HG03066 (cell line): ENCODE results near the gene CECR2.

Experiments used
- ATAC-seq: cut with Tn5 transposase; IDR thresholded peaks from one replicate; pipeline ENCODE4 v1.9.1; 2021; ENCODE audit warnings: low read depth; ENCODE audit not compliant: unreplicated experiment

The CECR2 gene

GRCh38 chr22:17369439-17370025, at the start of gene CECR2:
Gene CECR2 (plus strand): TSS chr22:17369460. CDS start chr22:17369784, 324 bp downstream.
- ATAC-seq = no peak

DNA sequence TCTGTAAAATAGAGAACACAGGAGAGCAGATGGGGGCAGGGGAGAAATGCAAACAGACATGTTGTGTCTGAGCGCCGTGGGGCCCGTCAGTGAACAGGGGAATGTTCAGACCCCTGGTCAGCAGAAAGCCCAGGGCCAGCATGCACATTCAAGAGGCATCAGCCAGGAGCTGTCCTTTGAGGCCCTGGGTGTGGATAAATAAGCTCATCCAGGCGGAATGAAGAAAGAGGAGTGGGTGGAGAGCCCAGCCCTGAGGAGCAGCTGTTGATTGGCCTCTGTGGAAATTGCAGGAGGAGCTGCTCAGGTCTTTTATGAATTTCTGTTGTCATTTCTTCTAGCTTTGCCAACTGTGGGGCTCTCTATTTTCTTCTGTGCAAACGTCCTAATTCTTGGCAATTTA, 49.7 kb upstream of the CECR2 start:
- ATAC-seq = no peak

- no peak for ATAC-seq
These were observed 46.7 kb upstream of the CECR2 start for GRCh38 chr22:17322511-17322910.

DNA sequence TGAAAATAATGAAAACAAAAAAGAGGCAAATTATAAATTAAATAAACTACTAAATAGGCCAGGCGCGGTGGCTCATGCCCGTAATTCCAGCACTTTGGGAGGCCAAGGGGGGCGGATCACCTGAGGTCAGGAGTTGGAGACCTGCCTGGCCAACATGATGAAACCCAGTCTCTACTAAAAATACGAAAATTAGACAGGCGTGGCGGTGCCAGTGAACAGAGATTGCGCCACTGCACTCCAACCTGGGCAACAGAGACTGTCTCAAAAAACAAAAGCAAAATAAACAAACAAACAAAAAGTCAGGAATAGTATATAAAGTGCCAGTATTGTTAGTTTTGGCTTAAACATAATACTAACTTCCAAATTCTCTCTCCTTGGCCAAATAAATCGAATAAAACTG, 37.6 kb upstream of the CECR2 start:
- no peak for ATAC-seq

- no peak for ATAC-seq
These were observed 37.0 kb upstream of the CECR2 start for GRCh38 chr22:17332109-17332800.

- ATAC-seq = no peak
These were observed 35.2 kb upstream of the CECR2 start for GRCh38 chr22:17334059-17334458.

- no peak for ATAC-seq
These were observed 34.3 kb upstream of the CECR2 start for GRCh38 chr22:17334983-17335382.

GRCh38 chr22:17336061-17336460, 33.2 kb upstream of the CECR2 start:
- no peak for ATAC-seq

DNA sequence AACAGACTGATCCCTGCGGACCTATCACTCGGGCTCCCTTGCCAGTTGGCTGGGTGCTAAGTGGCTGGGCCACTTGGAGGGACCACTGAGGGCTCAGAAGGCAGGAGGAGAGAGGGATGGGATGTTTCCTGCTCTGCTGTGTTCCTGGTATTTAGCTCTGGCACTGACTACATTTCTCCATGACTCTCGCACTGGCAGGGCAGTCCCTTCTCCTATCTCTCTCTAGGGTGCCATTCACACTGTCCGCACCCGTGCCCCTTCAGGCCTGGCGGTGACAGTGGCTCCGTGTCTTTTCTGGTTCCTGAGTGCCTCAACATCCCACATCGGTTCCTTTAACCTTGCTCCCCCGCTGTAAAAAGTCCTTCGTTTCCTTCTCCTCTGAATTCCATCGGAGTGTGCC, 31.6 kb upstream of the CECR2 start:
- ATAC-seq = no peak

GRCh38 chr22:17339095-17339693, 30.1 kb upstream of the CECR2 start:
- no peak for ATAC-seq

- ATAC-seq = no peak
These were observed 26.9 kb upstream of the CECR2 start for GRCh38 chr22:17342361-17342760.

- ATAC-seq = no peak
These were observed 25.5 kb upstream of the CECR2 start for GRCh38 chr22:17343766-17344165.

- ATAC-seq = no peak
These were observed 22.7 kb upstream of the CECR2 start for GRCh38 chr22:17346578-17346977.

DNA sequence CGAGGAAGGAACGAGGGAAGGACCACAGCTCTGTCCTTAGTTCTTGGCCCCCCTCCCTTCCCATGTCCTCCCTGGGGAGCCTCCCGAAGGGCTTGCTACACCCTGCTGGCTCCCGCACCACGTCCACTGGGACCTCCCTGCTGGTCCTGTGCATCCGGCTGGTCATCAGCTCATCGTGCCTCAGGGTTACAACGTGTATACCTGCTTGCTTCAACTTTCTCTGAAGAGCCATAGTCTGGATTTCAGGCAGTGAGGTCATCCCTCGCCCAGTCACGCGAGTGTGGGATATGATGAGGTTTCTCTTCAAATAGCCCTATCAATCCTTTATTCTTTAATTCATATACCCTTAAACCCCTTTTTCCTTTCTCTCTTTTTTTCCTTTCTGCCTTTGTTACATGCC, 21.5 kb upstream of the CECR2 start:
- ATAC-seq = no peak

GRCh38 chr22:17348464-17349103, 20.7 kb upstream of the CECR2 start:
- ATAC-seq = no peak

GRCh38 chr22:17349172-17349571, 20.1 kb upstream of the CECR2 start:
- no peak for ATAC-seq

DNA sequence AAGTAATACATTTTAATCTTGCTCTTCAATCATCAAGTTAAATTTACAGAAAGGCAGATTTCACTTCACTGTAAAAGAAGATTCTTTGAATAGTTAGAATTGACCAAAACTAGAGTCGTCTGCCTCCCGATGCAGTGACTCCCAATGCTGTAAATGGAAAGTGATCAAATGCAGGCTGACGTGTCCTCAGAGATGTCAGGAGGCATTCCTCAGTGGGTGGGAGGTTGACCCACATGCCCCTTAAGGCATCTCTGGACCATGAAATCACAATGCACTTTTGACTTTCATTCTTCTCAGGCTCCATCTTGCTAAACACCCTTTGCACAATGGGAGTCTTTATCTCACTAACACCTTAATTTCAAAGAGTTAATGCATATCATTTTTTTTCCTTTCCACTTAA, 19.0 kb upstream of the CECR2 start:
- no peak for ATAC-seq

DNA sequence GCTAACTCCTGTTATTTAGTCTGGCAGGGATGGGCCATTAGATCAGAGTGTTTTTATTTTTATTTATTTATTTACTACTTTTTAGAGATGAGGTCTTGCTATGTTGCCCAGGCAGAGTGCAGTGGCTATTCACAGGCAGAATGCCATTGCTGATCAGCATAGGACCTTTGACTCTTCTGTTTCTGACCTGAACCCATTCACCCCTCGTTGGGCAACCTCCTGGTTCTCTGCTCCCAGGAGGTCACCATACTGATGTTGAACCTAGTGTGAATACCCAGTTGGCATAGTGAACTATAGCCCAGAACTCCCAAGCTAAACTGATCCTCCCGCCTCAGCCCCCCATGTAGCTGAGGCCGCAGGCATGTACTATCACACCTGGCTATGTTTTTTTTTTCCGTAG, 16.5 kb upstream of the CECR2 start:
- ATAC-seq = no peak

DNA sequence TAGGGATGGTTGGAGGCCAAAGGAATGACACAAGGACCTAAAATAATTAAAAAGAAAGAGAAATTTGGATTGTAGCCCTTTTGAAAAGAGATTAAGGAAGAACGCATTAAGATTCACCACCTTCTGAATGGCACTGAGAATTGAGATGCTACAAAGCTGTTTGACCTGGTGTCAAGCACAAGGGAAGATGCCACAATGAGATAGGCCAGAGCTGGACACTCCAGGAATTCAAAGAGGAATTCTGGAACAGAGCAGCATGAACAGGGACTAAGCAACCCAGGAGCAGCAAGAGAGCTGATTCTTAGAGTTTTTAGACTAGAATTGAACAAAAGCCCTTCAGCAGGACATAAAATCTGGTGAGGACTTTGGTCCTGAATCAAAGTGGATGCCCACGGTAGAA, 11.6 kb upstream of the CECR2 start:
- ATAC-seq = no peak

DNA sequence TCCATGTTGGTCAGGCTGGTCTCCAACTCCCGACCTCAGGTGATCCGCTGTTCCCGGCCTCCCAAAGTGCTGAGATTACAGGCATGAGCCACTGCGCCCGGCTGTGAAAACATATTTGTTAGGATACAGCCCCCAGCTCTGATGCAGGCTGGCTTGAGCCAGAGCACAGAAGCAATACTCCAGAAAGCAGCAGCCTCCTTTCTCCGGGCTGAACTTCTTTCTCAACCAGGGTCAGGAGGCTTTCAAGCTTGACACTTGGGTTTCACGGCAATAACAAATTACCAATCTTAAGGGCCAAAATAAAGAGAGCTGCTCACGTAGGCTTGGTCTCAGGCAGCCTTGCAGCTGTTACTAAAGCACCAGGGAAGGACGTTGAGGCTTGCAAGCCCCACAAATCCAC, 10.8 kb upstream of the CECR2 start:
- ATAC-seq = no peak

DNA sequence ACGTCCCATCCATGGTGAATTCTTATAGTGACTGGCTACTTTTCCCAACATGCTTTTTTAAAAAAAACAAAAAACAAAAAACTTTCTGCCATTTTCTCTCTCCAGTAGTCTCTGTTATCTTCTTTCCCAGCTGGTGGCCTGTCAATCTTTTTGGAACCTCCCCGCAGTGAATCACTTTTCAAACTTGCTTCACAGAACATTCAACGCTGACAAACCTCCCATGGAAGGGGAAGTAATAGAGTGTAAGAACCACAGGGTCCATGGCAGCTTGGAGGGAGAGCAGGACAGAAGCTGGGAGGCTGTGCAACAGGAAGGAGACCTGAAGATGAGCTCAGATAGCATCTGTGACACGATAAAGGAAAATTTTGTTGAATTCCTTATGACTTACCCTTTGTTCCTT, 9.8 kb upstream of the CECR2 start:
- no peak for ATAC-seq

DNA sequence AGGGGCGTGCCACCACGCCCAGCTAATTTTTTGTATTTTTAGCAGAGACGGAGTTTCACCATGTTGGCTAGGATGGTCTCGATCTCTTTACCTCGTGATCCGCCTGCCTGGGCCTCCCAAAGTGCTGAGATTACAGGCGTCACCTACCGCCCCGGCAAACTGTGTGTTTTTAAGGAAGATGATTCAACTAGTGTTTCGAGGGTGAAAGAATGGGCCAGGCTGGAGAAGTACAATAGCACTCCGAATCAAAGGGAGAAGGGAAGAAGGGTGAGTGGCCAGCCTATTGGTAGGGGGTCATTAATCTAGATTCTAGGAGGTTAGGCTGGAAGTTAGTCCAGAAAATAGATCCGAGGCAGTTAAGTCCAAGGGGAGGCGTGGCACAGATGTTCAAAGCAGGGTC, 2.9 kb upstream of the CECR2 start:
- ATAC-seq = no peak
